HG03097 (cell line): Measurements from ENCODE around the gene ACOXL.
"Not testable (repeated sequence)": the region's sequence is repeated elsewhere in the genome, so short reads cannot be mapped to it uniquely, and the experiment has no call there.

Experiments used
- ATAC-seq: cut with Tn5 transposase; IDR thresholded peaks from one replicate; pipeline ENCODE4 v1.9.1; 2021; ENCODE audit not compliant: unreplicated experiment, low FRiP score

ACOXL gene

DNA sequence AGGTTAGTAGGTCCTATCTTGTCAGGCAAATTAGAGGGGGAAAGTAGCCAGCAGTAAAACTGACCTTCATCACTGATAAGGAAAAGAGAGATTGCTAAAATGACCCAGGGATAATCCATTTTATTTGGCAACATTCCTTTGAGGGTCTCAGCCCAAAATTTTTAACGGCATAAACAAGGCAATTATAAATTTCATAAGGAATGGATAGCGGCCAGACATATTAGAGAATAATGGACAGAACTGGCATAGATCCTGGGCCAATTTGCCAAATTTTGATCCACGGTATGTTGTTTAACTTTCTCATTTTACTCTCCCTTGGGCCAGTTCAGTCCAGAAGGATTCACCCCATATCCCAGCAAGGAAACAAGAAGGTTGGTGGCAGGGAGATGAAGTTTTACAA is 217.9 kb downstream of the ACOXL start:
- ATAC-seq: no peak

DNA sequence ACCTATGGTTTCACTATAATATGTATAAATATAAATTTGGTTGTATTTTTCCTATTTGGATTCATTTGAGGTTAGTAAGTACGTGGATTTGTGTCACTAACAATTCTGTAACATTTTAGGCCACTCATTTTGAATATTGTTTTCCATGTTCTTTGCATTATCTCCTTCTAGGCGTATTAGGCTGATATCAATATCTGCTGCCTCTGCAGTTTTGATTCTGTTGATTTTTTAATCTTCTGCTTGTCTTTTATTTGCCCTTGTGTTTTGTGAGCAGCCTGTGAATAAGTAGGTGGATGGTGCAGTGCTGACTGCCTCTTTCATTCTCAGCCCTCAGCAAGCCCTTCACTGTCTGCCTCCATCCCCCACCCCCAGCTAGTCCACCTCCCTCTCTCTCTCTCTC is 222.7 kb downstream of the ACOXL start:
- no peak for ATAC-seq

DNA sequence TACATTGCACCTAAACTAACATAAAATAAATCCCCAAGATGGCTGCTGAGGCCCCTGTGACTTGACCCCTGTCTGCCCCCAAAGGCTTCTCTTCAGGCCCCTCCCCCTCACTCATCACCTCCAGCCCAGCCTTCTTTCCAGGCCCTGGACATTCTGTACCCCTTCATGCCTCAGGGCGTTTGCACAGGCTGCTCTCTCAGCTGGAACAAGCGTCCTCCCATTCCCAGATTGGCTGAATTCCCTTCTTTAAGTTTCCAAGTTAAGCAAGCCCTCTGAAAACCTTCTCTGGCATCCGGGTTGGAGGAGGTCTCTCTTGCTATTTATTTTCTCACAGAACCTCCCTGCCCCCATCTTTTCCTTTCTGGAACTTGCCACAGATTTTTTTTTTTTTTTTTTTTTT is 223.2 kb downstream of the ACOXL start:
- ATAC-seq: no peak

DNA sequence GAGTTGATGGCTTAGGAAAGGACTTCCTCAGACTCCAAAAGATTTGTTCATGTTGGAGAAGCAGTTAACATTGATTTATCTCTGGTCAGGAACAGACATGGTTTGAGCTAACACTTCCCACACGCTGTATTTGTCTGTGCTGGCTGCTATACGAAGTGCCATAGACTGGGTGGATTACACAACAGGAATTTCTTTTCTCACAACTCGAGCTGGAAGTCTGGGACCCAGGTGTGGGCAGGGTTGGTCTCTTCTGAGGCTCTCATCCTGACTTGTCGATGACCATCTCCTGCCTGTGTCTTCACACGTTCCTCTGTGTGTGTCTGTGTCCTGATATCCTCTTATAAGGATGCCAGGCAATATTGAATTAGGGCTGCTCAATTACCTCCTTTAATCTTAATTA is 224.9 kb downstream of the ACOXL start:
- ATAC-seq: no peak

DNA sequence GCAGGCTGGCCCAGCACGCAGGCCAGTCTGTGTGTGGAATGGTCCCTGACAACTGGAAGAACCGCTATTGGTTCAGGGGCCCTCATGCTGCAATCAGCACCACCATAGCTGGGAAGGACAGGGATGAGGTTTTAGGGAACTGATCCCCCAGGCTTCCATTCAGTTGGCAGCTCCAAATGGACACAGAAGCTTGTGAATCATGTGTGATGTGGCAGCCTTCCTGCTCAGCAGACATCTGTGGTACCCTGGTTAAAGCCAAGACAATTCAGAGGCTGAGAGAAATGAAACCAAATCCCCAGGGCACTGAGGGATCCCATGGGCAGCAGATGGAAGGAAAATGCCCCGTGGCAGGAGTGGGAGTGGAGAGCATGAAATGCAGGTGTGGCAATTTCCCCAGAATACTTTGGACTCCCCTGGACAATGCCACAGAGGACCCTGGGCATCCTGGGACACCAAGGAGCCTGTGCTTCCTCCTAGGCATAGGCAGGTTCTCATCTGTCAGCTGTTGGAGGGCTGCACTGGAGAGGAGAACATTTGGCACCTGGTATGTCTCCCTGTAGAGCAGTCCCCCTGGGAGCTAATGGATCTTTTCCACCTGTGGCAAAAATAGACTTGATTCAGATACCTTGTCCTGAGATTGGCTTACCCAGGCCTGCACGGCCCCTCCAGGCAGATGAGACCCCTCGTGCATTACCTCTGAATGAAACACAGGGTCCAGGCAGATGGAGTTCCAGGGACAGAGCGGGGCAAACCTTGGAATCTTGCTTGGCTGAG is 226.2 kb downstream of the ACOXL start:
- no peak for ATAC-seq

DNA sequence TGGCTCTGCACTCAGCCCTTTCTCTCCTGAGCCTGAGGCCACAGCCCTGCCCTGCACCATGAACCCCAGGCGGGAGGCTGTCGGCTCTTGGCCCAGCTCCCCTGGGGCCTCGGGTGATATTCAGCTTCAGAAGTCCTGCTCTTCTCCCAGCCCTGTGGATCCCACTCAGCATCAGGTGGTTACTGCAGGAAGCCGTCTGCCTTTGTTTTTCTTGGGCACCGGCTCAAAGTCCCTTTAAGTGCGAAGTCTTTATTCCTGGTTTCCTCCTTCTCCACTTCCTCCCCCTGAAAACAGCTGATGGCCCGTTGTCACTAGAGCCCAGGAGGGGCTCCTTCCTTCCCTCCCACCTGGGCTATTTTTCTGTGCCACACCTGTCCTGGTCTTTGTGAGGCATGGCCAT is 226.8 kb downstream of the ACOXL start:
- no peak for ATAC-seq

DNA sequence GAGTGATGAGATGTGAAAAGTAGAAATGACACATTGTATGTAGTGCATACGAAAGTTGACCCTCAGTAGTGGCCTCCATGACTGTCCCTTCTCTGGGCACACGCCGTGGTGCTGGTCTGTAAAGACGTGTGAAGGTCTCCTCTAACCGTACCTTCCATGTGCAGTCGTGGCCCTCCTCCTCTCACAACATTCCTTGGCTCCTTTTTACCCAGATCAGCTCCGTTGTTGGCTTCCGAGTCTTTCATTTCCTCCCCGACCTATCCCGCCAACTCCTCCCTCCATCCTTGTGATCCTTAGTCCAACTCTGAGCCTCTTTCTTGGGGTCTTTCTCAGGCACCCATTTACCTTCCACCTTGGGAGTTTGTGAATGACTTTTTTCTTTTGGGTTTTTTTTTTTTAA is 227.9 kb downstream of the ACOXL start:
- no peak for ATAC-seq

DNA sequence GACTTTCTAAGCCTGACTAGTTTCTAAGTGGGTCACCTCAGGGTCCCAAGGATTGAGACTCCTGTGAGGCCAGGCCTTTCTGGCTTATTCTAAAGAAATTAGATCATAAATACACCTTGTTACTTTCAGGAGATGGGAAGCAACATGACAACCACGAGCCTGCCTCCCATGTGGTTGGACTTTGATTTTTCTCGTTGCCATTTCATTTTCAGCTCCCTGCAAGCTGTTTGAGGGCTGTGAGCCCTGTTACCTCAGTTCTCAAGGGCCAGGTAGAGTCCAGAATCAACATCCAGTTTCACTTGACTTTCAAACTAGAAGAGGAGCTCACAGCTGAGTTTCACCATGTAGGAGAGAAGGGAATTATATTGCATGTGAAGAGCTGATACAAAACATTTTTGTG is 228.6 kb downstream of the ACOXL start:
- no peak for ATAC-seq

DNA sequence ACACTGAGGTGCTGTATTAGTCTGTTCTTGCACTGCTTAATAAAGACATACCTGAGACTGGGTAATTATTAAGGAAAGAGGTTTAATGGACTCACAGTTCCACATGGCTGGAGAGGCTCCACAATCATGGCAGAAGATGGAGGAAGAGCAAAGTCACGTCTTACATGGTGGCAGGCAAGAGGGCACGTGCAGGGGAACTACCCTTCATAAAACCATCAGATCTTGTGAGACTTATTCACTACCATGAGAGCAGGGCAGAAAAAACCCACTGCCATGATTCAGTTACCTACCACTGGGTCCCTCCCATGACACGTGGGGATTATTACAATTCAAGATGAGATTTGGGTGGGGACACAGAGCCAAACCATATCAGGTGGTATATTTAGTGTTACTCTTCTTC is 229.3 kb downstream of the ACOXL start:
- not testable (repeated sequence) for ATAC-seq

DNA sequence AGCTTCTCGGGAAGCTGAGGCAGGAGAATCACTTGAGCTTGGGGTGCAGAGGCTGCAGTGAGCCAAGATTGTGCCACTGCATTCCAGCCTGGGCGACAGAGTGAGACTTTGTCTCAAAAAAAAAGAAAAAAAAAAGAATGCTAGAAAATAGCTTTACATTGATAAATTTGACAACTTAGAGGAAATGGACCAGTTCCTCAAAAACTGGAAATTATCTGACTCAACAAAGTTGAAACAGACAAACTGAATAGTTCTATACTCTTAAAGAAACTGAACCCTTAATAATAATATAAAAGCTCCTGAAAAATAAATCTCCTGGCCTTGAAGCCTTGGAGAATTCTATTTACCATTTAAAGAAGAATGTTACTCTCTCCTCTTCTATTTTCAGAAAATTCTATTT is 237.3 kb downstream of the ACOXL start:
- ATAC-seq: no peak

DNA sequence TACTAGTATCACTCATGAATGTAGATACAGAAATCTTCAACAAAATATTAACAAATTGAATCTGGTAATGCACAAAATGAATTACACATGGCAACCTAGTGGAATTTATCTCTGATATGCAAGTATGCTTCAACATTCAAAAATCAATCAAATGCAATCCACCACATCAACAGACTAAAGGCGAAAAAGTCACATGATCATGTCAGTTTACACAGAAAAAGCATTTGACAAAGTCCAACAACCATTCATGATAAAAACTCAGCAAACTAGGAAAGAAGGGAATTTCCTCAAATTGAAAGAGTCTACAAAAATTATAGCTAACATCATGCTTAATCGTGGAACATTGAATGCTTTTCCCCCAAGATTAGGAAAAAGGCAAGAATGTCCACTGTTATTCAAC is 237.8 kb downstream of the ACOXL start:
- no peak for ATAC-seq

DNA sequence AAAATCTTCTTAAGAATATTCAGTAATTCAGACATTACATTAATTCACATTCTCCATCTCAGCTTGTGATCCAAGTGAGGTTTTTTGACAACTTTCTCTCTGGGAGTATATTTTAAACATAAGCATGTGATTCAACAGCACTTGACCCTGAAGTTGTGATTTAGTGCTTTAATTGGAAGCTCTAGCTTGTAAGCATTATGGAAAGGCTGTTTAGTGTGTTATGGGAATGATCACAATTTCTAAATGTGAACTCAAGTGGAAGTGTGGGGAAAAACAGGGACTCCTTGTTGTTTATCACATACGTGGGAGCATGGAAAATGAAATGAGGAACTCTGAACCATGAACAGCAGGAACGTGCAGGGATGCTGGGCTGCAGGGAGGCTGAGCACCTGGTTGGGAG is 239.4 kb downstream of the ACOXL start:
- ATAC-seq: no peak

DNA sequence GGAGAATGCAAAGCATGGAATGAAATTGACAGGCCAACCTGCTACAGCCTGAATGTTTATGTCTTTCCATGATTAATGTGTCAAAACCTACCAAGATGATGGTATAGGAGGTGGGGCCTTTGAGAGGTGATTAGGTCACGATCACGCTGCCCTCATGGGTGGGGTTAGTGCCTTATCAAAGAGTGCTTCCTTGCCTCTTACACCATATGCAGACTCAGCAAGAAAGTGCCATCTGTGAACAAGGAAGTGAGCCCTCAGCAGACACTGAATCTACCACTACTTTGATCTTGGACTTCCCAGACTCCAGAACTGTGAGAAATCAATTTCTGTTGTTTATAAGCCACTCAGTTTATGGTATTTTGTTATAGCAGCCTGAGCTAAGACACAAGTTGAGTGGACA is 240.9 kb downstream of the ACOXL start:
- no peak for ATAC-seq

DNA sequence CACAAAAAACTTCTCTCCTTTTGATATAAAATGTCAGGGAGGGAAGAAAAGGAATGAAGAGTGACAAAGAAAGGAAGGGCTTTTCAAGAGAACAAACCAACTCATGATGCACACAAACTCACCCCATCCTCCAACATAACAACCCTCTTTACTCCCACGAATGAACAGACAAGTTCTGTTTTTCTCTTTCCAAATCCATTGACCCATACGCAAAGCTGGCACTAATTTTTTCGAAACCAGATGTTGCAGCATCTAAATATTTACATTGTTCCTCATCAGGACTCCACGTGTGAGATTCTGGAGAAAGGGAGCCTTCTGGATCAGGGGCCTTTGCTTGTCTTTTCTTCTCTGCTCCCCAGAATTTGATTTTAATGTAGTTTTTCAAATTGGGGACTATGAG is 245.0 kb downstream of the ACOXL start:
- ATAC-seq: no peak

DNA sequence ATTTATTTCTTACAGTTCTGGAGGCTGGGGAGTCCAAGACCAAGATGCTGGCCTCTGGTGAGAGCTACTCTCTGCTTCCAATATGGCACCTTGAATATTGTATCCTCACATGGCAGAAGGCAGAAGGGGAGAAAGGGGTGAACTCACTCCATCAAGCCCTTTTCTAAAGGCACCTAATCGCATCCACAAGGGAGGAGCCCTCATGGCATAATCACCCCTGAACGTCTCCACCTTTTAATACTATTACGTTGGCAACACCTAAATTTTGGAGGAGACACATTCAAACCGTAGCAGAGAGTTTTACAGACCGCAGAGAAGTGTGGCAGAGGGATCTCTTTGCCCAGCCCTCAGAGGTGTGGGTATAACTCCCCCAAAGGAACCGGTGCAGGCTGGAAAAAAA is 245.8 kb downstream of the ACOXL start:
- no peak for ATAC-seq

DNA sequence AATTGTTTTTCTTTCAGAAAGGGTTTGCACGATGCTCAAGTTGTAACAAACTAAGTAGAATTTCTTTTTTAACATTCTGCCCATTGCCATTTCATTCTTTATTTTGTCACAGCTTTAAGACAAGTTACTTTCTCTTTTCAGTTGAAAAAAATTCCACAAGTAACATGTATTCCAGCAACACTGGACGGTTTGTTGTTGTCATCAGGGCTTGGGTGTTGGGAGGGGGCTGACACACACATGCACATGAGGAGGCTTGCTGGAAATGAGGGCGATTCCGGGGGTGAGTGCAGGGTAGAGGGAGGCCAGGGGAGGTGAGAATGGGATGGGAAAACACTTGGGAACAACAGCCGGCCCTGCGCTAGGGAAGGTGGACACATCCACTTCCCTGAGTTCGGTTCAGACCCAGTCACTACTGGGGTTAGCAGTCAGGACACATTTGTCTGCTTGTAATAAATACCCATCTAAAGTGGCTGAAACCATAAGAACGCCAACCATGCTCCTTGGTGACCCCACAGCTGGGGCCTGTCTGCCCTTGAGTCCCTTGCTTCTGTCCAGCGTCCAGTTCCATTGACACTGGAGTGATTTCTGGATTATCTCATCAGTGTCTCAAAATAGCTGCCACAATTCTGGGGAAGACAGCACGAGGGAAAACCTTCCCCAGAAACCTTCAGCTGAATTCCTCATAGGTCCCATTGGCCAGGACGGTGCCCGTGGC is 246.5 kb downstream of the ACOXL start:
- ATAC-seq: no peak

DNA sequence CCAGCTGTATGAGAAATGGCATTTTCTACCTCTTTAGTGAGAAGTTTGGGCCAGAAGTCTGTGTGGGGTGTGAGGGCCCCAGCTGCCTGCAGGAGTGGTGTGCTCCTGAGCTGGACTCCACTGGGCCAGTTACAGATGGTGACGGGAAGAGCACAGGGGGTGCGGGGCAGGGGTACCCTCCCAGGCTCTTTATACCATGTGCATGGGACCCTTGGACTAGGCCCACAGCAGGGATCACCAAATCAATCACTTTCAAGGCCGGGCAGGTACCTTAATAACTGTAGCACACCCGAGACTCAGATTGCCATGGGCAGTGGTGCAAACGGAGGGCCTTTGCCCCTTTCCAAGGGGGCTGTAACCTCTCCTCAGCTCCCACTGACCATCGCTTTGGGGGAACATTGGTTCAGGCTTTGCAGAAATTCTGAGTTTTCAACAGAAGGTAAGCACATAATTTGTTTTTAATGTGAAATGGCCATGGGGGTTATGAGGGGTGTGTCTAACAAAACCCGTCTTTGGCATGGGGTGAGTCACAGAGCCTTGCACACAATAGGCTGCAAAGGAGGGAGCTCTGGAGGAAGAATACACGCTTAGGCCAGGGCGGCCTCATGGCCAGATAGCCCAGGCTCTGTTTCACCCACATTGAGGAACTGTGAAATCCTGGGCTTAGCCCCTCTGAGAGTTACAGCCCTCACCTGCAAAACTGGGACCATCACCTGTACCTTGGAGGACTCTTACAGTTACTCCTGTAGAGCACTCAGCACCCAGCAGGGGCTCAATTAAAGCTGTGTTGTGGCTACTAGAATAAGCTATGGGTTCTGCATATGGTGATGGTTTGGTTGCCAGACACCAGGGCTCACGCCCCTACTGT is 247.3 kb downstream of the ACOXL start:
- ATAC-seq: no peak

DNA sequence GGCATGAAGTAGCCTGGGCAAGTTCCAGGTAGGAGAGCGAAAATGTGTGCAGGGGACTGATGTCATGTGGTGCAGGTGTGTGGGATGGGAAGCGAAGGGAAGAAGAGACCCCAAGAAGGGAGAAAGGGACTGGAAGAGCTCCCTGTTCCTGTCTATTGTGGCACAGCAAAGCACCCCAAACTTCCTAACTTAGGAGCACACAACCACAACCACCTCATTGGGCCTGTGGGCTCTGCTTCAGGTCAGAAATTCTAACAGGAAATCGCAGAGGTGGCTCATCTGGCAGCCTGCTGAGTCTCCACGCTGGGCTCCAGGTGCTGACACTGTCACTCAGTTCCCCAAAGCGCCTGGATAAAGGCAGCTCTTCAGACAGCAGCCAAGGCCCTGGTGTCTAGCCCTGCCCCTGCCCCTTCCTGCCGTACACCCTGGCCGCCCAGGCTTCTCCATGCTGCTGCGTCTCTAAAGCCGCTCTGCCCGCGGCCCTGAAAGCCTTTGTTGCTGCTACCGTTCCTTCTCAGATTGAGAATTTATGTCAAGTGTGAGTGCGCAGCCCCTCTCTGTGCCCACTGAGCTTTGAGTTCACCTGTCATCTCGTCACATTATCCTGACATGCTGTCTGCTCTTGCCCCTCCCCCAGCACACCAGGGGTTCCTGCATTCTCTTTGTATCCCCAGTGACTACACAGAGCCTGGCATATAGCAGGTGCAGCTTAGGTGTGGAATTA is 248.1 kb downstream of the ACOXL start:
- no peak for ATAC-seq

DNA sequence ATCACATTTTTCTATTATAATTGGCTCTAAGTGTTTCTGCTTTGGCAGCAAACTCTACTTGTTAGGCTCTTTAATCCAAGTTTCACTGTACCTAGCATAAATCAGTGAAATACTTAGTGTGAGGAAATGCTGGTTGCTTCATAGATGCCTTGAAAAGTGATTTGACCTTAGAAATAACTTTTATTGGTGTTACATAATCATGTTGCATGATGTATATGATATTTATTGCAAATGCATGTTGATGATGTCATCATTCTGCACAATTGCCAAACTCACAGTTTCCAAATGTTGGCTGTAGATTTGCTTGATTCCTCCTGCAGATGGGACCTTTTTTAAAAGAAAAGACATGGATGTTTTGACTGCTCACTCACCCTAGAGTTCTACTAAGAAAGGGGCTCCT is 250.8 kb downstream of the ACOXL start:
- no peak for ATAC-seq

DNA sequence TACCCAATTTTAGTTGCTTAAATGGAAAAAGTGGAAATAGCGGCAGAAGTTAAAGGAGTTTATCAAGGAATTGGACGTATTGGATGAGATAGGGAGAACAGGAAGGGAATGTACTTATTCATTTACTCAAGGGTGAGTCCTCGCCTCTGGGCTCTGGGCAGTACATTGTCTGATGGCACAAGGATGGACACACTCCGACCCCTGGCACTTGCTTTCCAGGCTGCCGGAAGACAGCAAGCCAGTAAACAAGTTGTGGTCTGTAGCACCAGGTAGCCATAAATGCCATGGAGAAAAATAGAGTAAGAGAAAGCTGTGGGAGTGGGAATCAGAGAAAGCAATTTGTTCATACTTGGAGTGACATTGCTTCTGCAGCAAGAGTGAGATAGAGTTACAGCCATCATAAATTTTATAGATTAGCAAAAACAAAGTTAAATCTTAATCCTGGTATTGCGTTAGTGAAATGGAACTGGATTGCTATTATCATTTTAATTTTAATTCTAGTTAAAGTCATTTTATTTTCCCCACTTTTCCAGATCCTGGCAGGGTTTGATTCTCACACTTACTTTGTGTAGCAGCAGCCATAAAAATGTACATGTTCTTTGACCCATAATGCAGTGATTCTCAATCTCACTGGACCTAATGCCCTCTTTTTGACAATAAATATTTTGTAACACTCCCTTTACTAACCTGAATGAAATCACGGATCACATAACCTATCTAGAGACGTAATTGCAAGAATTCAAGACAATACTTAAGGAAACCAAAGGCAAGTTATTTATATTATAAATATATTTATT is 252.5 kb downstream of the ACOXL start:
- no peak for ATAC-seq
